H1 (cell line): ENCODE results near the gene USP12. TPM values are rescaled to one million over a fixed set of nuclear protein-coding genes. Genes with fewer than 3 reads are reported as not detected.

ENCODE experiments used
- CTCF ChIA-PET: fragments of 300-600 bp; sonication (Branson Sonifier 250); formaldehyde crosslinking; loops from one replicate; lab custom pipeline; 2021; ENCODE audit not compliant: partially characterized antibody; lab: Charles Lee
- POLR2A ChIA-PET: fragments of 300-600 bp; sonication (Branson Sonifier 250); formaldehyde crosslinking; loops from one replicate; lab custom pipeline; 2021; ENCODE audit warnings: inconsistent platforms; ENCODE audit not compliant: partially characterized antibody; lab: Charles Lee
- DNase-seq, 2 experiments: peaks; one replicate each; pipeline versions ENCODE4 v3.0.0 to v3.0.0-alpha.2; 2010 to 2022; ENCODE audit warnings: low spot score in 2 of 2, low read depth in 1 of 2, mixed read lengths in 1 of 2
- FAIRE-seq: peaks from 2 replicates; lab custom pipeline; 2011; peaks lifted over from hg19 to GRCh38; lab: Jason Lieb, UNC
- H2AFZ ChIP-seq: 2 replicates; pipeline ENCODE4 v1.8.1; 2012; ENCODE audit warnings: low read length, inconsistent platforms
- H2AK5ac ChIP-seq: 2 replicates; pipeline ENCODE4 v1.6.1; 2013; ENCODE audit warnings: low read depth, low read length
- H2BK120ac ChIP-seq: replicated peaks from 2 replicates; pipeline ENCODE3; 2013; ENCODE audit warnings: low read depth, low read length, inconsistent platforms
- H2BK12ac ChIP-seq: 2 replicates; pipeline ENCODE4 v1.6.1; 2013; ENCODE audit warnings: low read depth, low read length
- H2BK15ac ChIP-seq: 2 replicates; pipeline ENCODE4 v1.6.1; 2013; ENCODE audit warnings: low read length
- H2BK20ac ChIP-seq: 2 replicates; pipeline ENCODE4 v1.6.1; 2013; ENCODE audit warnings: low read length
- H2BK5ac ChIP-seq: 2 replicates; pipeline ENCODE4 v1.6.1; 2013; ENCODE audit warnings: low read depth, low read length
- H3K14ac ChIP-seq: 2 replicates; pipeline ENCODE4 v1.6.1; 2013; ENCODE audit warnings: inconsistent platforms; ENCODE audit not compliant: insufficient read length
- H3K18ac ChIP-seq: 2 replicates; pipeline ENCODE4 v1.6.1; 2013; ENCODE audit warnings: low read length; ENCODE audit errors: extremely low read depth
- H3K23ac ChIP-seq: 2 replicates; pipeline ENCODE4 v1.6.1; 2013; ENCODE audit warnings: inconsistent platforms; ENCODE audit not compliant: insufficient read length
- H3K23me2 ChIP-seq: 2 replicates; pipeline ENCODE4 v1.6.1; 2013; ENCODE audit warnings: low read depth, low read length
- H3K27ac ChIP-seq: 2 replicates; pipeline ENCODE4 v1.6.1; 2011; ENCODE audit warnings: low read depth, low read length, inconsistent platforms
- H3K27me3 ChIP-seq, 4 experiments: replicated peaks in 1 of 4; 1 replicate in 1 of 4; 2 replicates in 3 of 4; pipeline versions ENCODE4 v1.6.1 to v1.8.1; 2011 to 2013; ENCODE audit warnings: low read length in 3 of 4, mild to moderate bottlenecking in 3 of 4, inconsistent platforms in 2 of 4, mixed read lengths in 2 of 4, moderate library complexity in 1 of 4; ENCODE audit not compliant: control insufficient read depth in 3 of 4, insufficient read depth in 3 of 4; ENCODE audit errors: extremely low read depth in 1 of 4
- H3K36me3 ChIP-seq, 4 experiments: 2 replicates each; pipeline versions ENCODE4 v1.6.1 to v1.8.1; 2011 to 2013; ENCODE audit warnings: mild to moderate bottlenecking in 4 of 4, low read length in 3 of 4, moderate library complexity in 2 of 4, control low read depth in 1 of 4, inconsistent platforms in 1 of 4; ENCODE audit not compliant: insufficient read depth in 4 of 4, control insufficient read depth in 2 of 4
- H3K4ac ChIP-seq: replicated peaks from 2 replicates; pipeline ENCODE3; 2013; ENCODE audit warnings: low read length, low read depth, mixed read lengths, inconsistent platforms; ENCODE audit not compliant: insufficient read length
- H3K4me1 ChIP-seq, 4 experiments: replicated peaks in 1 of 4; 1 replicate in 1 of 4; 2 replicates in 3 of 4; pipeline versions ENCODE4 v1.6.1 to v1.8.1; 2011 to 2013; ENCODE audit warnings: low read length in 3 of 4, inconsistent platforms in 2 of 4, mixed read lengths in 1 of 4; ENCODE audit not compliant: insufficient read depth in 4 of 4, control insufficient read depth in 3 of 4
- H3K4me2 ChIP-seq, 2 experiments: 2 replicates each; pipeline versions ENCODE4 v1.6.1 to v1.8.1; 2011 to 2013; ENCODE audit warnings: low read depth in 2 of 2, low read length in 2 of 2, control low read depth in 1 of 2, inconsistent platforms in 1 of 2, mild to moderate bottlenecking in 1 of 2; ENCODE audit not compliant: insufficient read depth in 1 of 2
- H3K4me3 ChIP-seq, 4 experiments: fragments of 200-600, 300-600 bp in 1 of 4; sonication (generic), shearing (Covaris generic), sonication (Bioruptor Twin) in 1 of 4; 2 replicates each; pipeline versions ENCODE4 v1.5.1 to v1.8.1; 2011 to 2016; ENCODE audit warnings: low read length in 4 of 4, low read depth in 3 of 4, control low read depth in 2 of 4, inconsistent platforms in 2 of 4, mild to moderate bottlenecking in 2 of 4, mixed read lengths in 1 of 4, moderate library complexity in 1 of 4; ENCODE audit not compliant: insufficient read depth in 2 of 4; ENCODE audit errors: extremely low read depth in 1 of 4
- H3K56ac ChIP-seq: replicated peaks from 2 replicates; pipeline ENCODE3; 2013; ENCODE audit warnings: low read depth, mild to moderate bottlenecking, mixed read lengths, low read length, inconsistent platforms; ENCODE audit not compliant: insufficient read length
- H3K79me1 ChIP-seq: 2 replicates; pipeline ENCODE4 v1.6.1; 2013; ENCODE audit warnings: low read depth, low read length, control low read depth
- H3K79me2 ChIP-seq, 2 experiments: 2 replicates each; pipeline versions ENCODE4 v1.6.1 to v1.8.1; 2012 to 2013; ENCODE audit warnings: low read length in 2 of 2, mild to moderate bottlenecking in 2 of 2, inconsistent platforms in 1 of 2; ENCODE audit not compliant: insufficient read depth in 2 of 2, control insufficient read depth in 1 of 2
- H3K9ac ChIP-seq, 4 experiments: replicated peaks in 1 of 4; 1 replicate in 1 of 4; 2 replicates in 3 of 4; pipeline versions ENCODE4 v1.6.1 to v1.8.1; 2011 to 2013; ENCODE audit warnings: low read depth in 3 of 4, low read length in 3 of 4, control low read depth in 2 of 4, mild to moderate bottlenecking in 2 of 4, moderate library complexity in 2 of 4, inconsistent platforms in 1 of 4; ENCODE audit errors: extremely low read depth in 1 of 4
- H3K9me3 ChIP-seq, 2 experiments: 2 replicates each; pipeline versions ENCODE4 v1.6.1 to v1.8.1; 2012 to 2013; ENCODE audit warnings: mild to moderate bottlenecking in 2 of 2, moderate library complexity in 2 of 2, control low read depth in 1 of 2, inconsistent platforms in 1 of 2, low read depth in 1 of 2, low read length in 1 of 2, mixed read lengths in 1 of 2; ENCODE audit not compliant: insufficient read depth in 2 of 2
- H4K20me1 ChIP-seq, 2 experiments: replicated peaks in 1 of 2; 2 replicates each; pipeline versions ENCODE3 to v1.8.1; 2011 to 2013; ENCODE audit warnings: inconsistent platforms in 2 of 2, low read length in 2 of 2, mild to moderate bottlenecking in 1 of 2; ENCODE audit not compliant: insufficient read depth in 2 of 2, control insufficient read depth in 1 of 2
- H4K5ac ChIP-seq: 2 replicates; pipeline ENCODE4 v1.6.1; 2013; ENCODE audit warnings: low read length, low read depth, mixed read lengths, inconsistent platforms; ENCODE audit not compliant: insufficient read length
- H4K8ac ChIP-seq: 2 replicates; pipeline ENCODE4 v1.8.0; 2013; ENCODE audit warnings: mild to moderate bottlenecking, moderate library complexity, low read length, inconsistent platforms; ENCODE audit not compliant: insufficient read depth; ENCODE audit errors: extremely low read depth
- H4K91ac ChIP-seq: replicated peaks from 2 replicates; pipeline ENCODE3; 2013; ENCODE audit warnings: low read length, mixed read lengths, inconsistent platforms; ENCODE audit not compliant: insufficient read length
- SAP30 ChIP-seq: fragments of 300-600 bp; sonication (generic); IDR thresholded peaks from 2 replicates; pipeline ENCODE4 v1.7.1; 2012; ENCODE audit warnings: low read length, moderate library complexity, mild to moderate bottlenecking, inconsistent platforms; ENCODE audit not compliant: insufficient read depth, insufficient replicate concordance
- TCF12 ChIP-seq: IDR thresholded peaks from 2 replicates; pipeline ENCODE4 v1.6.1; 2011; ENCODE audit warnings: low read depth, mild to moderate bottlenecking, low read length
- WGBS, 2 experiments: shearing (Covaris generic) in 1 of 2; methylation state at CpG; one replicate each; pipeline versions ENCODE4 v1.1.6 to v1.1.7; 2013 to 2015; ENCODE audit warnings: low lambda C conversion rate in 2 of 2, mixed read lengths in 2 of 2, inconsistent platforms in 1 of 2, low coverage in 1 of 2, missing lambda C conversion rate in 1 of 2; ENCODE audit not compliant: insufficient replicate concordance in 2 of 2, insufficient coverage in 1 of 2, insufficient read length in 1 of 2; ENCODE audit errors: extremely low coverage in 1 of 2, missing lambda C conversion rate in 1 of 2; 5-methylcytosine and 5-hydroxymethylcytosine counted together
- polyA plus RNA-seq, 7 experiments: library from polyadenylated mRNA; depleted of rRNA in 3 of 7; stranded (reverse) in 5 of 7; unstranded in 2 of 7; fragments of >200 nt in 5 of 7; fragments of 200-250 nt in 2 of 7; gene quantifications; 1 replicate in 5 of 7; 2 replicates in 1 of 7; 4 replicates in 1 of 7; pipeline versions ENCODE4 v1.2.1 to v1.2.3, GENCODE V29; 2011 to 2013; ENCODE audit warnings: missing spikeins in 2 of 7, mixed read lengths in 2 of 7
- total RNA-seq: library from RNA; stranded (reverse); fragmentation: NEBNext Ultra II Directional; extraction: Animal tissue kit (Norgen Biotek cat#: 25700); gene quantifications from 2 replicates; pipeline ENCODE4 v1.2.1, GENCODE V29; 2021

Gene USP12
- total and polyA plus RNA-seq, 2 of the 8 experiments (the other 6 are each of a cell fraction or from before 2014, with no cell fraction given) = 4.0 to 30.0 TPM

GRCh38 chr13:27188239-27188638 is 16.6 kb upstream of the USP12 start:
- DNase-seq = no peak
- no peaks in the 10 kb centered on the region for H3K23me2 ChIP-seq
- H2AK5ac ChIP-seq = no peak overlapping the region
- WGBS, 2 experiments = 88% methylated on average over 4 of the region's 4 CpGs; no CpG with 5 or more reads in 1 of the 2 experiments
- no peak overlapping the region for H3K23ac ChIP-seq
- H4K8ac ChIP-seq = no peak overlapping the region
- no peaks in the 10 kb centered on the region for H3K9me3 ChIP-seq
- H3K27me3 ChIP-seq = no peaks in the 10 kb centered on the region
- H3K27ac ChIP-seq = no peak overlapping the region
- no peak overlapping the region for H2BK20ac ChIP-seq
- no peak overlapping the region for H2AFZ ChIP-seq
- POLR2A ChIA-PET = no interaction called here
- TF ChIP-seq SAP30 = no peak
- TF ChIP-seq TCF12 = no peak
- H4K91ac ChIP-seq = no peak overlapping the region
- H2BK120ac ChIP-seq = no peak overlapping the region
- H4K5ac ChIP-seq = no peak overlapping the region
- H3K79me1 ChIP-seq = no peaks in the 10 kb centered on the region
- H4K20me1 ChIP-seq = no peaks in the 10 kb centered on the region
- H3K79me2 ChIP-seq = no peaks in the 10 kb centered on the region
- H2BK15ac ChIP-seq = no peak overlapping the region
- no peak overlapping the region for H3K4me3 ChIP-seq
- no peak overlapping the region for H3K14ac ChIP-seq
- no peak overlapping the region for H3K4me2 ChIP-seq
- no peak for FAIRE-seq
- no peaks in the 10 kb centered on the region for H3K4me1 ChIP-seq
- H3K18ac ChIP-seq = no peak overlapping the region
- no peaks in the 10 kb centered on the region for H3K36me3 ChIP-seq
- H2BK5ac ChIP-seq = no peak overlapping the region
- H3K4ac ChIP-seq = no peak overlapping the region
- no peak overlapping the region for H2BK12ac ChIP-seq
- H3K9ac ChIP-seq = no peak overlapping the region
- no peak overlapping the region for H3K56ac ChIP-seq
- CTCF ChIA-PET = interaction anchor here (0.6 to 1.2 kb wide), 3 partner anchors 10 to 25 kb away, joined by 3 to 4 read pairs (median 4); no protein-coding TSS in a partner anchor
